ENCODE results near the gene NDUFA6. TPM values are rescaled to one million over a fixed set of nuclear protein-coding genes. Genes with fewer than 3 reads are reported as not detected.

NDUFA6 gene
- total and polyA plus RNA-seq, 2 of the 13 experiments (the other 11 are each of a cell fraction or from before 2014, with no cell fraction given): 68.5 to 87.8 TPM

DNA sequence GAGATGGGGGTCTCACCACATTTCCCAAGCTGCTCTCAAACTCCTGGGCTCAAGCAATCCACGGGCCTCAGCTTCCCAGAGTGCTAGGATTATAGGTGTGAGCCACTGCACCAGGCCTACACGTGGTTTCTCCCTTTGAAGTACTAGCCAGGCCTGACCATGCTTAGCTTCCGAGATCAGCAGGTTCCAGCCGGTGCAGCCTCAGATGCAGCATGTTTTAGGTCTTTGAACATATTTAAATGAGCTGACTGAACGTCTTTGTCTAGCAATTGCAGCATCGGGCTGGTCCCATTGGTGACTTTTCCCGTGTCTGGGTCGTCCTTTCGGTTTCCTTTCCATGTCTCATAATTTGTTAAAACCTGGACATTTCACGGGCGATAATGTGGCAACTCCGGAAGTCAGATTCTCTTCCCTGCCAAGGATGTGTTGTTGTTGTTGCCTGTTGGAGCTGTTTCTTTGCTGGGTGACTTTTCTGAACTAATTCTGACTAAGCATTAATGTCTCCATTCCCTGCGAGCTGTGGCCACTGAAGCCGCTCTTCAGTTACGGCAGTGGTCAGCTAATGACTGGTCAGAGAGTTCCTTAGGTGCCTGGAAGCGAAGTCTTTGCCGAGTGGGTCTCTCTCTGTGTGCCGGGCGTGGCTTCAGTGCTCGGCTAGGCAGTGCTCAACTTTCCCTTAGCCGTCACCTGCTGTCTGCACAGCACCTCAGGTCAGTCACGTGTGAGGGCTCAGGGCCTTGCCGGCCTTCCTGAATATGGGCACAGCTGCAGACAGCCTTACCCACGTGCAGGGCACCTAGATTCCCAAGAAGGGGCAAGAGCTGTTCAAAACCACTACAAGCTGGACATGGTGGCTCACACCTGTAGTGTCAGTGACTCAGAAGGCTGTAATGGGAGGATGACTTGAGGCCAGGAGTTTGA is 43.8 kb upstream of the NDUFA6 start (continued):
- TF ChIP-seq, protein P1, sequence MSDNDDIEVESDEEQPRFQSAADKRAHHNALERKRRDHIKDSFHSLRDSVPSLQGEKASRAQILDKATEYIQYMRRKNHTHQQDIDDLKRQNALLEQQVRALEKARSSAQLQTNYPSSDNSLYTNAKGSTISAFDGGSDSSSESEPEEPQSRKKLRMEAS (IDR thresholded peaks at IDR 0.05): peak; percentile 66
- TF ChIP-seq ATAD3A (CRISPR knock-in tag; IDR thresholded peaks at IDR 0.05) (no peak), CEBPG (CRISPR knock-in tag; IDR thresholded peaks at IDR 0.05) (no peak), GTF2F1 (IDR thresholded peaks at IDR 0.05; ENCODE audit: low read length) (no peak)
- TF ChIP-seq, protein P2, sequence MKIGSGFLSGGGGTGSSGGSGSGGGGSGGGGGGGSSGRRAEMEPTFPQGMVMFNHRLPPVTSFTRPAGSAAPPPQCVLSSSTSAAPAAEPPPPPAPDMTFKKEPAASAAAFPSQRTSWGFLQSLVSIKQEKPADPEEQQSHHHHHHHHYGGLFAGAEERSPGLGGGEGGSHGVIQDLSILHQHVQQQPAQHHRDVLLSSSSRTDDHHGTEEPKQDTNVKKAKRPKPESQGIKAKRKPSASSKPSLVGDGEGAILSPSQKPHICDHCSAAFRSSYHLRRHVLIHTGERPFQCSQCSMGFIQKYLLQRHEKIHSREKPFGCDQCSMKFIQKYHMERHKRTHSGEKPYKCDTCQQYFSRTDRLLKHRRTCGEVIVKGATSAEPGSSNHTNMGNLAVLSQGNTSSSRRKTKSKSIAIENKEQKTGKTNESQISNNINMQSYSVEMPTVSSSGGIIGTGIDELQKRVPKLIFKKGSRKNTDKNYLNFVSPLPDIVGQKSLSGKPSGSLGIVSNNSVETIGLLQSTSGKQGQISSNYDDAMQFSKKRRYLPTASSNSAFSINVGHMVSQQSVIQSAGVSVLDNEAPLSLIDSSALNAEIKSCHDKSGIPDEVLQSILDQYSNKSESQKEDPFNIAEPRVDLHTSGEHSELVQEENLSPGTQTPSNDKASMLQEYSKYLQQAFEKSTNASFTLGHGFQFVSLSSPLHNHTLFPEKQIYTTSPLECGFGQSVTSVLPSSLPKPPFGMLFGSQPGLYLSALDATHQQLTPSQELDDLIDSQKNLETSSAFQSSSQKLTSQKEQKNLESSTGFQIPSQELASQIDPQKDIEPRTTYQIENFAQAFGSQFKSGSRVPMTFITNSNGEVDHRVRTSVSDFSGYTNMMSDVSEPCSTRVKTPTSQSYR (CRISPR knock-in tag; IDR thresholded peaks at IDR 0.05; ENCODE audit: borderline replicate concordance): no peak

DNA sequence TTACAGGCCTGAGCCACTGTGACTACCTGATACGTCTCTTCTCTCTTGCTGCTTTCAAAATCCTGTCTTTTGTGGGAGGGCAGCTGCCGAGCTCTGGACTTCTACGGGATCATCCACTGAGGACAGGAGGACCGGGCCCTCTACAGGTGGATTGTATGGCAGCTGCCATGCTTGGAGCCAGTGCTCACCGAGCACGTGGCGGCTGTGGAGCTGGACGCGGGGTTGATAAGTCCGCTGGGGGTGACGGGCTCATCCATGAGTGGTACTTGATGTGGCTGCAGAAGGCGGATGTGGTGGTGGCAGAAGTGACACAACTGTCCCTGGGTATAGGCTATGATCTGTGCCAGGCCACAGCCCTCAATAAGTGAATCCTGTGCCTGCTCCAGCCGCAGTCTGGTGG is 41.9 kb upstream of the NDUFA6 start:
- Histone ChIP-seq H2AFZ (ENCODE audit: low read length) (no peak overlapping the region), H3K27me3 (ENCODE audit: control insufficient read depth in 1 of 2, insufficient read depth in 2 of 2, low read length in 2 of 2) (no peaks in the 10 kb centered on the region), H3K4me1 (ENCODE audit: insufficient read depth, low read length) (peaks cover 32% of the 10 kb centered on the region), H3K4me3 (replicated peaks in 1 of 3; ENCODE audit: insufficient read depth in 1 of 3, low read depth in 2 of 3, low read length in 3 of 3) (no peak overlapping the region), H3K9me3 (ENCODE audit: low read length) (no peaks in the 10 kb centered on the region), H3K4me2 (ENCODE audit: low read depth, low read length) (no peak overlapping the region), H3K27ac (ENCODE audit: extremely low read length, insufficient read depth, low read length) (no peak overlapping the region), H3K9ac (ENCODE audit: insufficient read depth, low read depth, low read length) (no peak overlapping the region), H4K20me1 (ENCODE audit: insufficient read depth, low read length) (no peaks in the 10 kb centered on the region), H3K36me3 (replicated peaks in 1 of 2; ENCODE audit: control insufficient read depth in 1 of 2, insufficient read depth in 2 of 2, low read length in 2 of 2) (no peaks in the 10 kb centered on the region), H3K79me2 (ENCODE audit: insufficient read depth, low read length) (no peaks in the 10 kb centered on the region)
- CTCF ChIA-PET (ENCODE audit: low intra/inter-chr PET ratio, low total read pairs): no interaction called here
- intact Hi-C loops (cut with micrococcal nuclease; ENCODE audit: unreplicated experiment): no loop called here
- POLR2A ChIA-PET: interaction anchor here (1.0 kb wide), 1 partner anchor 41 kb away, joined by 3 read pairs; the partner anchor contains the start of gene NDUFA6
- 82% methylated on average over 6 of the region's 13 CpGs for WGBS (ENCODE audit: low lambda C conversion rate)
- FAIRE-seq: no peak
- DNase-seq (ENCODE audit: low spot score): no peak
- BruUV-seq (replicated peaks): no TSS peak
- no peak for ATAC-seq
- in situ Hi-C loops (cut with HindIII; ENCODE audit: extremely low pct_ligation_motif_present, low pct_unique_long_range_greater_than_20kb): no loop called here
- TF ChIP-seq ZNF660 (CRISPR knock-in tag; IDR thresholded peaks at IDR 0.05; ENCODE audit: borderline replicate concordance, low read depth) (no peak), HHEX (CRISPR knock-in tag; IDR thresholded peaks at IDR 0.05) (no peak), MIXL1 (CRISPR knock-in tag; IDR thresholded peaks at IDR 0.05) (no peak), ZNF205 (CRISPR knock-in tag; IDR thresholded peaks at IDR 0.05) (no peak), ZNF564 (CRISPR knock-in tag; IDR thresholded peaks at IDR 0.05) (no peak), REL (CRISPR knock-in tag; conservative IDR thresholded peaks at IDR 0.05) (no peak), ZBTB38 (CRISPR knock-in tag; IDR thresholded peaks at IDR 0.05) (peak; percentile 32; the same call in 1 of the 2 replicates)
- TF ChIP-seq, protein P3, sequence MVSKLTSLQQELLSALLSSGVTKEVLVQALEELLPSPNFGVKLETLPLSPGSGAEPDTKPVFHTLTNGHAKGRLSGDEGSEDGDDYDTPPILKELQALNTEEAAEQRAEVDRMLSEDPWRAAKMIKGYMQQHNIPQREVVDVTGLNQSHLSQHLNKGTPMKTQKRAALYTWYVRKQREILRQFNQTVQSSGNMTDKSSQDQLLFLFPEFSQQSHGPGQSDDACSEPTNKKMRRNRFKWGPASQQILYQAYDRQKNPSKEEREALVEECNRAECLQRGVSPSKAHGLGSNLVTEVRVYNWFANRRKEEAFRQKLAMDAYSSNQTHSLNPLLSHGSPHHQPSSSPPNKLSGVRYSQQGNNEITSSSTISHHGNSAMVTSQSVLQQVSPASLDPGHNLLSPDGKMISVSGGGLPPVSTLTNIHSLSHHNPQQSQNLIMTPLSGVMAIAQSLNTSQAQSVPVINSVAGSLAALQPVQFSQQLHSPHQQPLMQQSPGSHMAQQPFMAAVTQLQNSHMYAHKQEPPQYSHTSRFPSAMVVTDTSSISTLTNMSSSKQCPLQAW (CRISPR knock-in tag; IDR thresholded peaks at IDR 0.05): no peak
- TF ChIP-seq, protein P4, sequence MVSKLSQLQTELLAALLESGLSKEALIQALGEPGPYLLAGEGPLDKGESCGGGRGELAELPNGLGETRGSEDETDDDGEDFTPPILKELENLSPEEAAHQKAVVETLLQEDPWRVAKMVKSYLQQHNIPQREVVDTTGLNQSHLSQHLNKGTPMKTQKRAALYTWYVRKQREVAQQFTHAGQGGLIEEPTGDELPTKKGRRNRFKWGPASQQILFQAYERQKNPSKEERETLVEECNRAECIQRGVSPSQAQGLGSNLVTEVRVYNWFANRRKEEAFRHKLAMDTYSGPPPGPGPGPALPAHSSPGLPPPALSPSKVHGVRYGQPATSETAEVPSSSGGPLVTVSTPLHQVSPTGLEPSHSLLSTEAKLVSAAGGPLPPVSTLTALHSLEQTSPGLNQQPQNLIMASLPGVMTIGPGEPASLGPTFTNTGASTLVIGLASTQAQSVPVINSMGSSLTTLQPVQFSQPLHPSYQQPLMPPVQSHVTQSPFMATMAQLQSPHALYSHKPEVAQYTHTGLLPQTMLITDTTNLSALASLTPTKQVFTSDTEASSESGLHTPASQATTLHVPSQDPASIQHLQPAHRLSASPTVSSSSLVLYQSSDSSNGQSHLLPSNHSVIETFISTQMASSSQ (IDR thresholded peaks at IDR 0.05; ENCODE audit: low read depth): no peak
- TF ChIP-seq, protein P4 (CRISPR knock-in tag; IDR thresholded peaks at IDR 0.05; ENCODE audit: borderline replicate concordance): no peak

Measured in HepG2 (cell line).